ENCODE results near the gene CHTOP. TPM values are rescaled to one million over a fixed set of nuclear protein-coding genes. Genes with fewer than 3 reads are reported as not detected.
A peak's percentile ranks its signal among the peaks of the same experiment; 100 is the strongest.

CHTOP gene
- total and polyA plus RNA-seq, 2 of the 13 experiments (the other 11 are each of a cell fraction or from before 2014, with no cell fraction given) = 38.0 to 51.9 TPM

DNA sequence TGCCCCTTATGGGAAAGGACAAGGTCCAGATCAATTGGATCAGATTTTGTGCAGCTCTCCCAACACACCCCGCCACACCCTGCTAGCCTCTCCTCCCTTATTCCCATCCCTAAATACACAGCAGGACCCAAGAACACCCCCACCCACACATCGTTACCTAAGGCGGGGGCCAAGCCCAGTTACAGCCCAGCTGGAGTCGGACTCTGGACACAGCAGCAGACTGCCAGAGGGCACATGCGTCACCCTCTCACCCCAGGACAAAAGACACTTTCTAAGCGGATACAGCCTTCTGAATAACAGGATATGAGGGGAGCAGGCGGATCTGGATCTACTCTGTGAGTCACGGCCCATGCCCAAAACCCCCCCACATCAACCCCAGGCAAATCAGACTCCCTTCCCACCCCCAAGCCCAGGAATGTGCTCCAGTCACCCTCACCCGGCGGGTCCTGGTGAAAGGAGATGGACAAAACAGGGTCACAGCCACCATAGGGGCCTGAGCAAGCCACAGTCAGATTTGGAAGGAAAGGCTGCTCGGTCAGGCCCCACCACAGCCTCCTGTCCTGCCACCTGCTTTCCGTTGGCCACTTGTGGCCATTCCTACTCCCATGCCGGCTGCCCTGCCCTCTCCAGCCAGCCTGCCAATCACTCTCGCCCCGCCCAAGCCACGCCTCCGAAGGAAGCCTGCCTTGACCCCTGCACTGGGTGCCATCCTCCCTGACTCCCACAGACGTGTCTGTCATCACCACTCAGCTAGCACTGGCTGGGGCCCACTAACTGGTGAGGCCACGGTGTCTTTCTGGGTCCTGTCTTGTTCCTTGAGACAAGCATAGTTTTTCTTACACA lies 24.9 kb upstream of the CHTOP start (continued):
- TF ChIP-seq ZFP62 (CRISPR knock-in tag; IDR thresholded peaks at IDR 0.05) (no peak), ATF7 (IDR thresholded peaks at IDR 0.05) (no peak), ATF7 (CRISPR knock-in tag; IDR thresholded peaks at IDR 0.05) (peak; percentile 86), SRF (IDR thresholded peaks at IDR 0.05; ENCODE audit: low read depth, low read length) (no peak), ZNF136 (CRISPR knock-in tag; IDR thresholded peaks at IDR 0.05; ENCODE audit: low read depth) (0 out of 2 replicates have a peak, but pooled peaks have one; percentile 28), ELF3 (CRISPR knock-in tag; IDR thresholded peaks at IDR 0.05) (0 out of 2 replicates have a peak, but pooled peaks have one; percentile 56), NAIF1 (CRISPR knock-in tag; IDR thresholded peaks at IDR 0.05; ENCODE audit: borderline replicate concordance) (no peak), RFXAP (CRISPR knock-in tag; IDR thresholded peaks at IDR 0.05; ENCODE audit: borderline replicate concordance) (no peak; the same call in 1 of the 2 replicates), ZNF709 (CRISPR knock-in tag; IDR thresholded peaks at IDR 0.05) (peak; percentile 88), ZNF180 (CRISPR knock-in tag; IDR thresholded peaks at IDR 0.05; ENCODE audit: borderline replicate concordance, low read depth) (no peak), ZNF292 (CRISPR knock-in tag; IDR thresholded peaks at IDR 0.05; ENCODE audit: borderline replicate concordance, low read depth) (no peak; the same call in 1 of the 2 replicates), IRX3 (CRISPR knock-in tag; IDR thresholded peaks at IDR 0.05; ENCODE audit: borderline replicate concordance, low read depth) (no peak), CREM (IDR thresholded peaks at IDR 0.05) (peak; percentile 31; the same call in 1 of the 2 replicates), CREM (CRISPR knock-in tag; IDR thresholded peaks at IDR 0.05) (no peak), CC2D1A (CRISPR knock-in tag; IDR thresholded peaks at IDR 0.05) (no peak), ZNF451 (CRISPR knock-in tag; IDR thresholded peaks at IDR 0.05) (peak; percentile 73; the same call in 1 of the 2 replicates), ZZZ3 (CRISPR knock-in tag; IDR thresholded peaks at IDR 0.05; ENCODE audit: borderline replicate concordance) (no peak), ZNF558 (CRISPR knock-in tag; IDR thresholded peaks at IDR 0.05; ENCODE audit: borderline replicate concordance) (no peak), ZNF660 (CRISPR knock-in tag; IDR thresholded peaks at IDR 0.05; ENCODE audit: borderline replicate concordance, low read depth) (no peak)
- TF ChIP-seq, protein P1, sequence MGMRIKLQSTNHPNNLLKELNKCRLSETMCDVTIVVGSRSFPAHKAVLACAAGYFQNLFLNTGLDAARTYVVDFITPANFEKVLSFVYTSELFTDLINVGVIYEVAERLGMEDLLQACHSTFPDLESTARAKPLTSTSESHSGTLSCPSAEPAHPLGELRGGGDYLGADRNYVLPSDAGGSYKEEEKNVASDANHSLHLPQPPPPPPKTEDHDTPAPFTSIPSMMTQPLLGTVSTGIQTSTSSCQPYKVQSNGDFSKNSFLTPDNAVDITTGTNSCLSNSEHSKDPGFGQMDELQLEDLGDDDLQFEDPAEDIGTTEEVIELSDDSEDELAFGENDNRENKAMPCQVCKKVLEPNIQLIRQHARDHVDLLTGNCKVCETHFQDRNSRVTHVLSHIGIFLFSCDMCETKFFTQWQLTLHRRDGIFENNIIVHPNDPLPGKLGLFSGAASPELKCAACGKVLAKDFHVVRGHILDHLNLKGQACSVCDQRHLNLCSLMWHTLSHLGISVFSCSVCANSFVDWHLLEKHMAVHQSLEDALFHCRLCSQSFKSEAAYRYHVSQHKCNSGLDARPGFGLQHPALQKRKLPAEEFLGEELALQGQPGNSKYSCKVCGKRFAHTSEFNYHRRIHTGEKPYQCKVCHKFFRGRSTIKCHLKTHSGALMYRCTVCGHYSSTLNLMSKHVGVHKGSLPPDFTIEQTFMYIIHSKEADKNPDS (CRISPR knock-in tag; IDR thresholded peaks at IDR 0.05) = peak; percentile 26; the same call in 1 of the 2 replicates
- TF ChIP-seq, protein P2, sequence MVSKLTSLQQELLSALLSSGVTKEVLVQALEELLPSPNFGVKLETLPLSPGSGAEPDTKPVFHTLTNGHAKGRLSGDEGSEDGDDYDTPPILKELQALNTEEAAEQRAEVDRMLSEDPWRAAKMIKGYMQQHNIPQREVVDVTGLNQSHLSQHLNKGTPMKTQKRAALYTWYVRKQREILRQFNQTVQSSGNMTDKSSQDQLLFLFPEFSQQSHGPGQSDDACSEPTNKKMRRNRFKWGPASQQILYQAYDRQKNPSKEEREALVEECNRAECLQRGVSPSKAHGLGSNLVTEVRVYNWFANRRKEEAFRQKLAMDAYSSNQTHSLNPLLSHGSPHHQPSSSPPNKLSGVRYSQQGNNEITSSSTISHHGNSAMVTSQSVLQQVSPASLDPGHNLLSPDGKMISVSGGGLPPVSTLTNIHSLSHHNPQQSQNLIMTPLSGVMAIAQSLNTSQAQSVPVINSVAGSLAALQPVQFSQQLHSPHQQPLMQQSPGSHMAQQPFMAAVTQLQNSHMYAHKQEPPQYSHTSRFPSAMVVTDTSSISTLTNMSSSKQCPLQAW (CRISPR knock-in tag; IDR thresholded peaks at IDR 0.05) = peak; percentile 89
- TF ChIP-seq, protein P3, sequence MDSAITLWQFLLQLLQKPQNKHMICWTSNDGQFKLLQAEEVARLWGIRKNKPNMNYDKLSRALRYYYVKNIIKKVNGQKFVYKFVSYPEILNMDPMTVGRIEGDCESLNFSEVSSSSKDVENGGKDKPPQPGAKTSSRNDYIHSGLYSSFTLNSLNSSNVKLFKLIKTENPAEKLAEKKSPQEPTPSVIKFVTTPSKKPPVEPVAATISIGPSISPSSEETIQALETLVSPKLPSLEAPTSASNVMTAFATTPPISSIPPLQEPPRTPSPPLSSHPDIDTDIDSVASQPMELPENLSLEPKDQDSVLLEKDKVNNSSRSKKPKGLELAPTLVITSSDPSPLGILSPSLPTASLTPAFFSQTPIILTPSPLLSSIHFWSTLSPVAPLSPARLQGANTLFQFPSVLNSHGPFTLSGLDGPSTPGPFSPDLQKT (CRISPR knock-in tag; IDR thresholded peaks at IDR 0.05; ENCODE audit: borderline replicate concordance) = no peak
- TF ChIP-seq, protein P4, sequence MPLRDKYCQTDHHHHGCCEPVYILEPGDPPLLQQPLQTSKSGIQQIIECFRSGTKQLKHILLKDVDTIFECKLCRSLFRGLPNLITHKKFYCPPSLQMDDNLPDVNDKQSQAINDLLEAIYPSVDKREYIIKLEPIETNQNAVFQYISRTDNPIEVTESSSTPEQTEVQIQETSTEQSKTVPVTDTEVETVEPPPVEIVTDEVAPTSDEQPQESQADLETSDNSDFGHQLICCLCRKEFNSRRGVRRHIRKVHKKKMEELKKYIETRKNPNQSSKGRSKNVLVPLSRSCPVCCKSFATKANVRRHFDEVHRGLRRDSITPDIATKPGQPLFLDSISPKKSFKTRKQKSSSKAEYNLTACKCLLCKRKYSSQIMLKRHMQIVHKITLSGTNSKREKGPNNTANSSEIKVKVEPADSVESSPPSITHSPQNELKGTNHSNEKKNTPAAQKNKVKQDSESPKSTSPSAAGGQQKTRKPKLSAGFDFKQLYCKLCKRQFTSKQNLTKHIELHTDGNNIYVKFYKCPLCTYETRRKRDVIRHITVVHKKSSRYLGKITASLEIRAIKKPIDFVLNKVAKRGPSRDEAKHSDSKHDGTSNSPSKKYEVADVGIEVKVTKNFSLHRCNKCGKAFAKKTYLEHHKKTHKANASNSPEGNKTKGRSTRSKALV (CRISPR knock-in tag; IDR thresholded peaks at IDR 0.05) = no peak

Measured in HepG2 (cell line).